OCI-LY3 (cell line): ENCODE data around the gene DEAF1.
"Not testable (repeated sequence)": the region's sequence is repeated elsewhere in the genome, so short reads cannot be mapped to it uniquely, and the experiment has no call there.

Source experiments
- H2AFZ ChIP-seq: fragments of 200-600, 300-600 bp; shearing (Covaris generic); 2 replicates; pipeline ENCODE4 v1.6.0; 2014; ENCODE audit warnings: antibody characterized with exemption, low read depth, low read length
- H3K27ac ChIP-seq: fragments of 200-600, 300-600 bp; sonication (generic); 2 replicates; pipeline ENCODE4 v1.5.1; 2014; ENCODE audit warnings: mild to moderate bottlenecking, low read length, moderate library complexity, mixed read lengths
- H3K27me3 ChIP-seq: fragments of 200-600, 300-600 bp; sonication (generic); 2 replicates; pipeline ENCODE4 v1.6.1; 2014; ENCODE audit warnings: low read depth, low read length, mixed read lengths
- H3K36me3 ChIP-seq: fragments of 200-600, 300-600 bp; sonication (generic); replicated peaks from 2 replicates; pipeline ENCODE3; 2014; ENCODE audit warnings: low read depth, low read length, mixed read lengths
- H3K4me1 ChIP-seq: fragments of 300-600, 200-600 bp; sonication (generic); 2 replicates; pipeline ENCODE4 v1.6.1; 2014; ENCODE audit warnings: low read length, mixed read lengths
- H3K4me2 ChIP-seq: fragments of 200-600, 300-600 bp; sonication (generic); 2 replicates; pipeline ENCODE4 v1.6.1; 2014; ENCODE audit warnings: low read length, mixed read lengths
- H3K4me3 ChIP-seq: fragments of 300-600, 200-600 bp; sonication (generic); 2 replicates; pipeline ENCODE4 v1.5.1; 2014; ENCODE audit warnings: antibody characterized with exemption, mild to moderate bottlenecking, low read length, moderate library complexity
- H3K79me2 ChIP-seq: fragments of 300-600, 200-600 bp; shearing (Covaris generic); 2 replicates; pipeline ENCODE4 v1.6.1; 2014; ENCODE audit warnings: mild to moderate bottlenecking, low read length, mixed read lengths
- H3K9ac ChIP-seq: fragments of 300-600, 200-600 bp; shearing (Covaris generic); 2 replicates; pipeline ENCODE4 v1.6.0; 2014; ENCODE audit warnings: mild to moderate bottlenecking, low read length, moderate library complexity
- H3K9me3 ChIP-seq: fragments of 200-600, 300-600 bp; shearing (Covaris generic); 2 replicates; pipeline ENCODE4 v1.6.1; 2014; ENCODE audit warnings: low read length, mixed read lengths; ENCODE audit not compliant: insufficient read depth
- H4K20me1 ChIP-seq: fragments of 200-600, 300-600 bp; sonication (generic); 2 replicates; pipeline ENCODE4 v1.6.1; 2016; ENCODE audit warnings: low read length, mixed read lengths; ENCODE audit not compliant: insufficient read depth
- CTCF ChIP-seq: fragments of 200-600, 300-600 bp; sonication (generic); IDR thresholded peaks from 2 replicates; pipeline ENCODE4 v1.5.1; 2014; ENCODE audit warnings: antibody characterized with exemption, low read length, low read depth
- EZH2phosphoT487 ChIP-seq: fragments of 200-600 bp; shearing (Covaris generic); IDR thresholded peaks from 2 replicates; pipeline ENCODE4 v1.6.1; 2018; ENCODE audit warnings: antibody characterized with exemption, mixed run types, low read depth

The DEAF1 gene

GRCh38 chr11:657691-658126 is 37.3 kb downstream of the DEAF1 start:
- Histone ChIP-seq H3K4me3 (no peak overlapping the region), H3K4me1 (no peaks in the 10 kb centered on the region), H3K9me3 (no peaks in the 10 kb centered on the region), H3K27me3 (no peaks in the 10 kb centered on the region), H3K9ac (no peak overlapping the region), H3K79me2 (no peaks in the 10 kb centered on the region), H2AFZ (no peak overlapping the region), H4K20me1 (no peaks in the 10 kb centered on the region; the same call in 1 of the 2 replicates), H3K36me3 (peaks cover 11% of the 10 kb centered on the region), H3K27ac (no peak overlapping the region), H3K4me2 (no peak overlapping the region)
- TF ChIP-seq EZH2phosphoT487 (no peak), CTCF (no peak)

GRCh38 chr11:656866-657265 is 38.2 kb downstream of the DEAF1 start:
- peaks cover 8% of the 10 kb centered on the region for H3K36me3 ChIP-seq
- no peak overlapping the region for H3K27ac ChIP-seq
- H3K4me2 ChIP-seq: no peak overlapping the region
- no peak for TF ChIP-seq EZH2phosphoT487
- TF ChIP-seq CTCF: no peak
- no peak overlapping the region for H3K4me3 ChIP-seq
- no peaks in the 10 kb centered on the region for H3K27me3 ChIP-seq
- no peaks in the 10 kb centered on the region for H3K4me1 ChIP-seq
- H4K20me1 ChIP-seq: no peaks in the 10 kb centered on the region; the same call in 1 of the 2 replicates
- H2AFZ ChIP-seq: no peak overlapping the region
- H3K9ac ChIP-seq: no peak overlapping the region
- H3K79me2 ChIP-seq: no peaks in the 10 kb centered on the region
- no peaks in the 10 kb centered on the region for H3K9me3 ChIP-seq

- H2AFZ ChIP-seq: no peak overlapping the region
- no peaks in the 10 kb centered on the region for H3K9me3 ChIP-seq
- H3K36me3 ChIP-seq: peaks cover 8% of the 10 kb centered on the region
- no peaks in the 10 kb centered on the region; the same call in 1 of the 2 replicates for H4K20me1 ChIP-seq
- H3K4me1 ChIP-seq: no peaks in the 10 kb centered on the region
- no peak overlapping the region for H3K4me2 ChIP-seq
- no peaks in the 10 kb centered on the region for H3K27me3 ChIP-seq
- no peak overlapping the region for H3K4me3 ChIP-seq
- no peak for TF ChIP-seq CTCF
- TF ChIP-seq EZH2phosphoT487: no peak
- H3K79me2 ChIP-seq: no peaks in the 10 kb centered on the region
- H3K27ac ChIP-seq: no peak overlapping the region
- no peak overlapping the region for H3K9ac ChIP-seq
These were observed 38.6 kb downstream of the DEAF1 start for GRCh38 chr11:656426-656825.

GRCh38 chr11:655036-655726 is 39.8 kb downstream of the DEAF1 start:
- Histone ChIP-seq H4K20me1 (no peaks in the 10 kb centered on the region), H3K4me1 (no peaks in the 10 kb centered on the region), H2AFZ (no peak overlapping the region), H3K9me3 (no peaks in the 10 kb centered on the region), H3K27me3 (no peaks in the 10 kb centered on the region), H3K4me3 (no peak overlapping the region), H3K36me3 (peaks cover 6% of the 10 kb centered on the region), H3K79me2 (no peaks in the 10 kb centered on the region), H3K27ac (no peak overlapping the region), H3K4me2 (no peak overlapping the region), H3K9ac (no peak overlapping the region)
- TF ChIP-seq EZH2phosphoT487 (no peak), CTCF (no peak)

GRCh38 chr11:654444-654843 is 40.6 kb downstream of the DEAF1 start:
- not testable (repeated sequence) for H3K9me3 ChIP-seq, H3K4me1 ChIP-seq, H3K4me2 ChIP-seq, H3K9ac ChIP-seq, H3K36me3 ChIP-seq, H3K27me3 ChIP-seq, H4K20me1 ChIP-seq, H3K4me3 ChIP-seq, H3K27ac ChIP-seq, H2AFZ ChIP-seq, H3K79me2 ChIP-seq
